Measurements from ENCODE around the gene DEFB113. TPM values are rescaled to one million over a fixed set of nuclear protein-coding genes. Genes with fewer than 3 reads are reported as not detected.

DEFB113 gene
- polyA plus RNA-seq, 2 of the 4 experiments (the other 2 are of a cell fraction), result not detected

DNA sequence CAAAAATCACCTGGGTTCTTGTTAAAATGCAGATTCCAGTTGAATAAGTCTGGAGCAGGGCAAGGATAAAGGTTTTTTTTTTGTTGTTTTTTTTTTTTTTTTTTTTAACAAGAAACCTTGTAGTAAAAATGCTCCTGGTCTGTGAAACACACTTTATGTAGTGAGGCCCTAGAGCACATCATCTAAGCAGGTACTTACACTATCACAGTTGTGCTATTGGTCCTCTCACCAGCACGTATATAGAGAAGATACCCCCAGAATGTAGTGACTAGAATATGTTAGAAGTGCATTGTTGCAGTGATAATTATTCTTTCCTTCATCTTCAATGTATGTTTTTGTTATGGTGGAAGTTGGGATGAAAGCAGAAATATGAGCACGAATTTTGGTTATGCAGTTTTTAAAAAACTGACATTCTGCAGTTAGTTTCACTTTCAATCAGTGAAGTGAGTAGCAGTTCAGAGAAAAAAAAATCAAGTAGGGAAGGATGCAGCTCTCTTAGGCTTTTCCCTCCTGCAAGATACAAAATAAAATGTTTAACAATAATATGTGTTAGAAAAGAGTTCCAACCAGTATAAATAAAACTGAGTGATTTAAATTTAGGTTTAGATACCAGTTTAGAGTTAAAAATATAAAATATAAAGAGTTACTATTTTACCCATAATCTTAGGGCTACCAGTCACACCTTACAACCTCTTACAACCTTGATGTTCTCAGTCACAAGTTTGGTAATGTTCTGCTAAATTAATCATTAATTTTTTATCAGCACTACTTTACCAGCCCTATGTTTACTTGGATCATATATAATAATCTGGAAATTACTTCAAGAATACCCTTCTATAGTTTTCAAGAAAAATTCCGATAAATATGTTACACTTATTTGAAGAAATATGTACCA lies 9.2 kb upstream of the DEFB113 start:
- ChIA-PET CTCF (no interaction called here), POLR2A (no interaction called here)
- Histone ChIP-seq H3K4me3 (no peak overlapping the region), H3K27ac (no peak overlapping the region), H3K4me1 (no peaks in the 10 kb centered on the region), H3K9me3 (no peaks in the 10 kb centered on the region), H3K4me2 (peak overlapping the region; percentile 26; the same call in 2 of the 3 replicates)
- WGBS (ENCODE audit: missing lambda C conversion rate), result 12% methylated on average over 3 of the region's 3 CpGs
- ATAC-seq (no peak), DNase-seq (ENCODE audit: low read depth in 1 of 2, low spot score in 1 of 2) (no peak), FAIRE-seq (no peak)
- no peak for TF ChIP-seq HDAC2 (IDR thresholded peaks at IDR 0.05)
- TF ChIP-seq POLR2A (IDR thresholded peaks at IDR 0.05; ENCODE audit: low read length), result no peak

- ATAC-seq, result no peak
- H3K4me3 ChIP-seq, result no peak overlapping the region
Observed at GRCh38 chr6:49966823-49967222, 2.6 kb downstream of the DEFB113 start.

More at GRCh38 chr6:49966823-49967222, 2.6 kb downstream of the DEFB113 start:
- no peak for TF ChIP-seq BCL3 (IDR thresholded peaks at IDR 0.05)
- TF ChIP-seq JUNB (IDR thresholded peaks at IDR 0.05), result no peak
- TF ChIP-seq, protein P1, sequence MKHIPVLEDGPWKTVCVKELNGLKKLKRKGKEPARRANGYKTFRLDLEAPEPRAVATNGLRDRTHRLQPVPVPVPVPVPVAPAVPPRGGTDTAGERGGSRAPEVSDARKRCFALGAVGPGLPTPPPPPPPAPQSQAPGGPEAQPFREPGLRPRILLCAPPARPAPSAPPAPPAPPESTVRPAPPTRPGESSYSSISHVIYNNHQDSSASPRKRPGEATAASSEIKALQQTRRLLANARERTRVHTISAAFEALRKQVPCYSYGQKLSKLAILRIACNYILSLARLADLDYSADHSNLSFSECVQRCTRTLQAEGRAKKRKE (CRISPR knock-in tag; IDR thresholded peaks at IDR 0.05; ENCODE audit: low read depth), result no peak
- TF ChIP-seq, protein P2, sequence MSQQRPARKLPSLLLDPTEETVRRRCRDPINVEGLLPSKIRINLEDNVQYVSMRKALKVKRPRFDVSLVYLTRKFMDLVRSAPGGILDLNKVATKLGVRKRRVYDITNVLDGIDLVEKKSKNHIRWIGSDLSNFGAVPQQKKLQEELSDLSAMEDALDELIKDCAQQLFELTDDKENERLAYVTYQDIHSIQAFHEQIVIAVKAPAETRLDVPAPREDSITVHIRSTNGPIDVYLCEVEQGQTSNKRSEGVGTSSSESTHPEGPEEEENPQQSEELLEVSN (IDR thresholded peaks at IDR 0.05; ENCODE audit: borderline replicate concordance, low read depth), result no peak
- TF ChIP-seq REST (IDR thresholded peaks at IDR 0.05), result no peak
- TF ChIP-seq TP53 (CRISPR knock-in tag; IDR thresholded peaks at IDR 0.05), result no peak
- TF ChIP-seq JUN (IDR thresholded peaks at IDR 0.05), result no peak
- TF ChIP-seq, protein P3, sequence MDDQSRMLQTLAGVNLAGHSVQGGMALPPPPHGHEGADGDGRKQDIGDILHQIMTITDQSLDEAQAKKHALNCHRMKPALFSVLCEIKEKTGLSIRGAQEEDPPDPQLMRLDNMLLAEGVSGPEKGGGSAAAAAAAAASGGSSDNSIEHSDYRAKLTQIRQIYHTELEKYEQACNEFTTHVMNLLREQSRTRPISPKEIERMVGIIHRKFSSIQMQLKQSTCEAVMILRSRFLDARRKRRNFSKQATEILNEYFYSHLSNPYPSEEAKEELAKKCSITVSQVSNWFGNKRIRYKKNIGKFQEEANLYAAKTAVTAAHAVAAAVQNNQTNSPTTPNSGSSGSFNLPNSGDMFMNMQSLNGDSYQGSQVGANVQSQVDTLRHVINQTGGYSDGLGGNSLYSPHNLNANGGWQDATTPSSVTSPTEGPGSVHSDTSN (IDR thresholded peaks at IDR 0.05), result no peak
- TF ChIP-seq PHF8 (IDR thresholded peaks at IDR 0.05; ENCODE audit: borderline replicate concordance, low read depth), result no peak
- DNase-seq (ENCODE audit: low read depth in 1 of 2, low spot score in 1 of 2), result no peak
- ChIA-PET CTCF (no interaction called here), POLR2A (no interaction called here)
- Histone ChIP-seq H3K4me1 (no peaks in the 10 kb centered on the region), H3K27ac (no peak overlapping the region), H3K9me3 (no peaks in the 10 kb centered on the region), H3K4me2 (no peak overlapping the region)
- 8% methylated on average over 2 of the region's 2 CpGs for WGBS (ENCODE audit: missing lambda C conversion rate)
- FAIRE-seq, result no peak
